ENCODE measurements around the gene SGO2. TPM values are rescaled to one million over a fixed set of nuclear protein-coding genes. Genes with fewer than 3 reads are reported as not detected.

The SGO2 gene
- total and polyA plus RNA-seq, 9 of the 15 experiments (the other 6 are each of a cell fraction or from before 2014, with no cell fraction given): 14.5 to 25.9 (median 16.6) TPM

DNA sequence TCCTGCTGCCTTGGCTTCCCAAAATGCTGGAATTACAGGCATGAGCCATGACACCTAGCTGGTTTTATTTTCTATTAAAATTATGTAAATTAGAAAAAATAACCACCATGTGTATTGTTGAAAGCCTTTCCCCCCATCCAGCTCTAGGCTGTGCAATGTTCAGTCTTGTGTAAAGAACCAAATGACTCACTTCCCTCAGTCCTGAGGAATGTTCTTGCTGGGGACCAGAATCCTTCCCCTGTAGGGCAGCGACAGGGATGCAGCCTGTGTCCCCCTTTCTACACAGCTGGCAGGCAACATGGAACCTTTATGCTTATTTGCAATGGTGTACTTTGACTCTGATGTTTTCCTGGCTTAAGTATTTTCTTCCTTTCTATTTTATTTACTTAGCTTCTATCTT lies 89.2 kb downstream of the SGO2 start:
- TF ChIP-seq GABPB1 (CRISPR knock-in tag; IDR thresholded peaks at IDR 0.05): no peak
- no peak for TF ChIP-seq BCL6 (CRISPR knock-in tag; IDR thresholded peaks at IDR 0.05)
- no peak for TF ChIP-seq NRF1 (conservative IDR thresholded peaks at IDR 0.05 in 1 of 2, IDR thresholded peaks at IDR 0.05 in 1 of 2)
- no peak for TF ChIP-seq FOXM1 (IDR thresholded peaks at IDR 0.05; ENCODE audit: low read depth)
- TF ChIP-seq FOXM1 (CRISPR knock-in tag; IDR thresholded peaks at IDR 0.05; ENCODE audit: low read depth): no peak
- no peak for TF ChIP-seq ZNF408 (CRISPR knock-in tag; IDR thresholded peaks at IDR 0.05; ENCODE audit: low read depth)
- ATAC-seq: peak; percentile 72
- H2AFZ ChIP-seq (ENCODE audit: low read depth, low read length): no peak overlapping the region
- DNase-seq (ENCODE audit: extremely low read depth in 1 of 4, low spot score in 3 of 4): no peak
- H3K27ac ChIP-seq (ENCODE audit: extremely low read depth, low read depth, low read length): no peak overlapping the region
- intact Hi-C loops (cut with micrococcal nuclease) (loop anchor here (10.0 kb wide), 1 partner anchor 130 kb away; no protein-coding TSS in a partner anchor), in situ Hi-C loops (cut with MboI) (no loop called here)
- H4K20me1 ChIP-seq (replicated peaks; ENCODE audit: control insufficient read depth, insufficient read depth, low read length): no peaks in the 10 kb centered on the region
- H3K9me1 ChIP-seq (ENCODE audit: control insufficient read depth, insufficient read depth, low read length): no peaks in the 10 kb centered on the region
- H3K4me3 ChIP-seq: no peak overlapping the region
- no peaks in the 10 kb centered on the region for H3K79me2 ChIP-seq (ENCODE audit: control insufficient read depth, insufficient read depth, low read length)
- no TSS peak for BruUV-seq (replicated peaks)
- H3K27me3 ChIP-seq (ENCODE audit: control insufficient read depth in 2 of 2, insufficient read depth in 2 of 2, low read length in 2 of 2): peaks cover 0 to 12% of the 10 kb centered on the region in 2 experiments; a peak in 2 of 5 replicates
- H3K4me2 ChIP-seq (ENCODE audit: insufficient read depth, low read length): no peak overlapping the region
- 0% methylated on average over 1 of the region's 1 CpG for WGBS (ENCODE audit: insufficient coverage, low coverage, missing lambda C conversion rate)
- no peak overlapping the region for H3K9ac ChIP-seq (ENCODE audit: insufficient read depth in 1 of 2, low read depth in 2 of 2, low read length in 2 of 2)
- no peak for FAIRE-seq
- no peaks in the 10 kb centered on the region for H3K36me3 ChIP-seq (ENCODE audit: control insufficient read depth, insufficient read depth, low read length)
- ChIA-PET POLR2A (interaction anchor here (1.1 to 2.0 kb wide), 3 partner anchors 11 to 87 kb away, joined by 3 to 4 read pairs (median 3); no protein-coding TSS in a partner anchor), CTCF (ENCODE audit: low intra/inter-chr PET ratio) (no interaction called here)
- H3K9me3 ChIP-seq (replicated peaks; ENCODE audit: control insufficient read depth, insufficient read depth, low read depth, low read length): no peaks in the 10 kb centered on the region
- peaks cover 0 to 5% of the 10 kb centered on the region in 2 experiments; a peak in 3 of 5 replicates for H3K4me1 ChIP-seq (replicated peaks in 1 of 2; ENCODE audit: control insufficient read depth in 2 of 2, insufficient read depth in 2 of 2, low read length in 2 of 2)

DNA sequence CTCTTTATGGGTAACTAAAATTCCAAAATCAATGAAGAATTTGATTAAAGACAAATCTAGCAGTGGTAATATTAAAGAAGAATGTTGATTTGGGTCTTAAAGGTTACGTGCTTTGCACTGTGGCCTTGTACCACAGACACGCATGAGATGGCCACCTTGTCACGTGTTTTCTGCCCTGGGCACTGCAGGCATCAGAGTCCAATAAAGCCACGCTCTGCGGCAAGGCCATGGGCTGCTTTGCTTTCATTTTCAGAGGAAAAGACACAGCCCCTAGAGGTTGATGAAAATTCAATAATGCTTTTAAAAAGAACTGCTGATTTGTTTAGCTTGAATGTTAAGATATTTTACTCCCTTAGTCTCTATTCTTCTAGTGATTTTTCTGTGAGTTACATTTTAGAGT lies 90.2 kb downstream of the SGO2 start:
- WGBS (ENCODE audit: insufficient coverage, low coverage, missing lambda C conversion rate): 30% methylated on average over 5 of the region's 5 CpGs
- FAIRE-seq: no peak
- TF ChIP-seq KAT7 (CRISPR knock-in tag; IDR thresholded peaks at IDR 0.05; ENCODE audit: borderline replicate concordance): no peak
- TF ChIP-seq ZKSCAN1 (IDR thresholded peaks at IDR 0.05; ENCODE audit: low read depth, low read length): no peak
- TF ChIP-seq, protein P1, sequence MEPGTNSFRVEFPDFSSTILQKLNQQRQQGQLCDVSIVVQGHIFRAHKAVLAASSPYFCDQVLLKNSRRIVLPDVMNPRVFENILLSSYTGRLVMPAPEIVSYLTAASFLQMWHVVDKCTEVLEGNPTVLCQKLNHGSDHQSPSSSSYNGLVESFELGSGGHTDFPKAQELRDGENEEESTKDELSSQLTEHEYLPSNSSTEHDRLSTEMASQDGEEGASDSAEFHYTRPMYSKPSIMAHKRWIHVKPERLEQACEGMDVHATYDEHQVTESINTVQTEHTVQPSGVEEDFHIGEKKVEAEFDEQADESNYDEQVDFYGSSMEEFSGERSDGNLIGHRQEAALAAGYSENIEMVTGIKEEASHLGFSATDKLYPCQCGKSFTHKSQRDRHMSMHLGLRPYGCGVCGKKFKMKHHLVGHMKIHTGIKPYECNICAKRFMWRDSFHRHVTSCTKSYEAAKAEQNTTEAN (CRISPR knock-in tag; IDR thresholded peaks at IDR 0.05): no peak
- no peak for TF ChIP-seq KLF6 (CRISPR knock-in tag; IDR thresholded peaks at IDR 0.05; ENCODE audit: borderline replicate concordance)
- no peak for TF ChIP-seq SRSF7 (optimal IDR thresholded peaks at IDR 0.05; ENCODE audit: low read depth, low read length)
- TF ChIP-seq, protein P2, sequence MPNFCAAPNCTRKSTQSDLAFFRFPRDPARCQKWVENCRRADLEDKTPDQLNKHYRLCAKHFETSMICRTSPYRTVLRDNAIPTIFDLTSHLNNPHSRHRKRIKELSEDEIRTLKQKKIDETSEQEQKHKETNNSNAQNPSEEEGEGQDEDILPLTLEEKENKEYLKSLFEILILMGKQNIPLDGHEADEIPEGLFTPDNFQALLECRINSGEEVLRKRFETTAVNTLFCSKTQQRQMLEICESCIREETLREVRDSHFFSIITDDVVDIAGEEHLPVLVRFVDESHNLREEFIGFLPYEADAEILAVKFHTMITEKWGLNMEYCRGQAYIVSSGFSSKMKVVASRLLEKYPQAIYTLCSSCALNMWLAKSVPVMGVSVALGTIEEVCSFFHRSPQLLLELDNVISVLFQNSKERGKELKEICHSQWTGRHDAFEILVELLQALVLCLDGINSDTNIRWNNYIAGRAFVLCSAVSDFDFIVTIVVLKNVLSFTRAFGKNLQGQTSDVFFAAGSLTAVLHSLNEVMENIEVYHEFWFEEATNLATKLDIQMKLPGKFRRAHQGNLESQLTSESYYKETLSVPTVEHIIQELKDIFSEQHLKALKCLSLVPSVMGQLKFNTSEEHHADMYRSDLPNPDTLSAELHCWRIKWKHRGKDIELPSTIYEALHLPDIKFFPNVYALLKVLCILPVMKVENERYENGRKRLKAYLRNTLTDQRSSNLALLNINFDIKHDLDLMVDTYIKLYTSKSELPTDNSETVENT (CRISPR knock-in tag; IDR thresholded peaks at IDR 0.05): no peak
- TF ChIP-seq ZNF589 (CRISPR knock-in tag; IDR thresholded peaks at IDR 0.05; ENCODE audit: low read depth): no peak
- no peak for TF ChIP-seq ZNF445 (CRISPR knock-in tag; IDR thresholded peaks at IDR 0.05; ENCODE audit: low read depth)

More for the DNA sequence above, 90.2 kb downstream of the SGO2 start:
- ChIA-PET CTCF (ENCODE audit: low intra/inter-chr PET ratio) (no interaction called here), POLR2A (interaction anchor here (1.1 to 2.0 kb wide), 3 partner anchors 14 to 22 kb away, joined by 3 to 6 read pairs (median 4); no protein-coding TSS in a partner anchor)
- Histone ChIP-seq H3K4me1 (replicated peaks in 1 of 2; ENCODE audit: control insufficient read depth in 2 of 2, insufficient read depth in 2 of 2, low read length in 2 of 2) (peaks cover 0 to 5% of the 10 kb centered on the region in 2 experiments; a peak in 3 of 5 replicates), H2AFZ (ENCODE audit: low read depth, low read length) (peak overlapping the region; percentile 28), H3K4me3 (no peak overlapping the region), H3K79me2 (ENCODE audit: control insufficient read depth, insufficient read depth, low read length) (no peaks in the 10 kb centered on the region), H3K27ac (ENCODE audit: extremely low read depth, low read depth, low read length) (no peak overlapping the region), H4K20me1 (replicated peaks; ENCODE audit: control insufficient read depth, insufficient read depth, low read length) (no peaks in the 10 kb centered on the region), H3K9me3 (replicated peaks; ENCODE audit: control insufficient read depth, insufficient read depth, low read depth, low read length) (no peaks in the 10 kb centered on the region), H3K9me1 (ENCODE audit: control insufficient read depth, insufficient read depth, low read length) (no peaks in the 10 kb centered on the region), H3K36me3 (ENCODE audit: control insufficient read depth, insufficient read depth, low read length) (no peaks in the 10 kb centered on the region), H3K4me2 (ENCODE audit: insufficient read depth, low read length) (no peak overlapping the region), H3K27me3 (ENCODE audit: control insufficient read depth in 2 of 2, insufficient read depth in 2 of 2, low read length in 2 of 2) (peaks cover 0 to 12% of the 10 kb centered on the region in 2 experiments; a peak in 2 of 5 replicates), H3K9ac (ENCODE audit: insufficient read depth in 1 of 2, low read depth in 2 of 2, low read length in 2 of 2) (no peak overlapping the region)
- DNase-seq (ENCODE audit: extremely low read depth in 1 of 4, low spot score in 3 of 4) (no peak), ATAC-seq (peak; percentile 38; the same call in 2 of the 3 replicates)
- intact Hi-C loops (cut with micrococcal nuclease) (loop anchor here (10.0 kb wide), 1 partner anchor 131 kb away; no protein-coding TSS in a partner anchor), in situ Hi-C loops (cut with MboI) (no loop called here)
- no TSS peak for BruUV-seq (replicated peaks)

All from K562 (cell line).